ENCODE data around the gene MTM1. TPM values are rescaled to one million over a fixed set of nuclear protein-coding genes. Genes with fewer than 3 reads are reported as not detected.

The MTM1 gene
- total and polyA plus RNA-seq, 9 donors = 4.0 to 5.9 (median 4.8) TPM

DNA sequence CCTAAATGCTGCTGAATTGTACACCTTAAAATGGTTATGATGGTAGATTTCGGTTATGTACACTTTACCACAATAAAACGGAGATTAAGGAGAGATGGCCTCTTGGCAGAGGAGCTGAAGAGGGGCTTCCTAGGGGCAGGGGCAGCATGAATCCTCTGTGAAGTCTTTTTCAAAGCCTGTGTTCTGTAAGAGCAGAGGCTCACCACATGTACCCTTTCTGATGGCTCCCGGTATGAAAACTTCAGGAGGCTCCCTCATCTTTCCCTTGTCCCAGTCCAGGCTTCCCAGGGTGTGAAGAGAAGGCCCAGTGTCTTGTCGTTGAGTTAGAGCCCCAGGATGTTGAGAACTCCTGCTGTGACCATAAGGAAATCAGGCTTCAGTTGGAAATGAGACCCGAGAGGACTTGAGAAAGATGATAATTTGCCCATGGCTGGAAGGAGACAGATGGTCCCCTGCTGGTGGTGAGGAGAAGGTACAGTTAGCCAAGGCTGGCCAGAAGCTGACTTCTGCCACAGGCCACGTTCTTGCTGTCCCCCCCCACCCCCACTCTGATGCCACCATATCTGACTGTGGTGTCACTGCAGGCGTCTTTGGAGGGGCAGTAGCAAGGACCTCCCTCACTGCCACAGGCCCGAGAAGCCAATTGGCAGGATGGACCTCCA is 31.8 kb upstream of the MTM1 start:
- Histone ChIP-seq H3K36me3 (ENCODE audit: control insufficient read depth, insufficient read depth, low read length) (no peaks in the 10 kb centered on the region), H3K4me3 (ENCODE audit: low read length) (no peak overlapping the region), H3K27me3 (ENCODE audit: control insufficient read depth, insufficient read depth, low read length) (peaks cover 7% of the 10 kb centered on the region), H3K4me1 (ENCODE audit: control insufficient read depth, insufficient read depth, low read length) (no peaks in the 10 kb centered on the region), H3K9me3 (replicated peaks; ENCODE audit: control insufficient read depth, low read depth, low read length) (peaks cover 4% of the 10 kb centered on the region), H3K27ac (ENCODE audit: low read length) (no peak overlapping the region)
- WGBS (ENCODE audit: insufficient coverage) = 66% methylated on average over 3 of the region's 8 CpGs
- DNase-seq = no peak

DNA sequence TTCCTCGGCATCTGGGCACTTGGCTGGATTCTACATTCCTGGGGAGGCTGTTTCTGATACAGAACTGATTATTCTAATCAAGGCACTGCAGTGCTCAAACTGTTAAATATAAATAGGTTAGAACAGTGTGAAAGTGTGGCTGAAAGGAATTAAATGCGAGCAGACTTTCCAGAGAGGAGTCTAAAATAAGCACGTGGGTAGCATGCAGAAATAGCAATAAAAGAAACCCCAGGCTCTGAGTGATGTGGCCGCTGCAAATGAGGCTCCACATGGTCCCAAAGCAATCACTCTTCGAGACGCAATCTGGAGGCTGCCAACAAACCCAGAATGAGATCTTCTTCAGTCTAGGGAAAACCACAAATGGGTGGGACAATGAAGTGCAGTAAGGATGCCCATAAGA is 30.6 kb upstream of the MTM1 start:
- no peaks in the 10 kb centered on the region for H3K36me3 ChIP-seq (ENCODE audit: control insufficient read depth, insufficient read depth, low read length)
- peaks cover 11% of the 10 kb centered on the region for H3K27me3 ChIP-seq (ENCODE audit: control insufficient read depth, insufficient read depth, low read length)
- no peaks in the 10 kb centered on the region for H3K4me1 ChIP-seq (ENCODE audit: control insufficient read depth, insufficient read depth, low read length)
- DNase-seq = no peak
- WGBS (ENCODE audit: insufficient coverage) = 53% methylated on average over 5 of the region's 6 CpGs
- H3K9me3 ChIP-seq (replicated peaks; ENCODE audit: control insufficient read depth, low read depth, low read length) = peaks cover 4% of the 10 kb centered on the region
- H3K4me3 ChIP-seq (ENCODE audit: low read length) = no peak overlapping the region
- no peak overlapping the region for H3K27ac ChIP-seq (ENCODE audit: low read length)

DNA sequence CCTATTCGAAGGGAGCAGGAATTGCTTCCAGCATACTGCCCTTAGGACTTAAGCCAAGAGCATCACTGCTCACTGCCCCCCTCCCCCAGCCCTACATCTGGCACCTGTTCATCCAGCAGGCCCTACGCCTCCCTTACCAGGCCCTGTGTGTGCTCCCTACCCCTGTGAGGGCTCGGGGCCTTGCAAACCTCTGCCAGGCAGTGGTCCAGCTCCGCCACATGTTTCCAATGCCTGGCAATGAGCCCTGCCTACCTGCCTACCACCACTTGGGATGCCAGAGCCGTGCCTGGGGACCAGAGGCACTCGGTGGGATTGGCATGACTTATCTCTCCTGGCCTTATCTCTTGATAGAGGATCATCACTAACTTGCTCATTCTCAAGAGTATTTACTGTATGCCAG is 27.5 kb upstream of the MTM1 start:
- H3K27ac ChIP-seq (ENCODE audit: low read length) = no peak overlapping the region
- no peaks in the 10 kb centered on the region for H3K4me1 ChIP-seq (ENCODE audit: control insufficient read depth, insufficient read depth, low read length)
- 67% methylated on average over 6 of the region's 6 CpGs for WGBS (ENCODE audit: insufficient coverage)
- no peaks in the 10 kb centered on the region for H3K36me3 ChIP-seq (ENCODE audit: control insufficient read depth, insufficient read depth, low read length)
- no peak overlapping the region for H3K4me3 ChIP-seq (ENCODE audit: low read length)
- DNase-seq = no peak
- peaks cover 4% of the 10 kb centered on the region for H3K9me3 ChIP-seq (replicated peaks; ENCODE audit: control insufficient read depth, low read depth, low read length)
- peaks cover 17% of the 10 kb centered on the region for H3K27me3 ChIP-seq (ENCODE audit: control insufficient read depth, insufficient read depth, low read length)

DNA sequence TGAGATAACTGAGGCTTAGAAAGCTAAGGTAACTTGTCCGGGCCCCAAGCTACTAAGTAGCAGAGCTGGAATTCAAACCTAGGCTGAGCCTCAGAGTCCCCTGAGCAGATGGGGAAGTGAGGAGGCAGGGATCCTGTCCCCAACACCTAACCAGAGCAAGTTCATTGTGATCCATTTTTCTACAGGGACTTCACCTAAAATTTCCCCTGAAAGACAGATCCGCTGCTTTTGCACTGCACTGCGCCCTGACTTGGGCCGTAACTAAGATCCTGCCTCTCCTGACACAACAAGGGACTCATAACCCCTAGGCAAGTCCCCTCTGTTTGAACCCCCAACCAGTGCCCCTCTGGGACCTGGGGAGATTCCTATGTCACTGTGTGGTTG is 25.6 kb upstream of the MTM1 start:
- peaks cover 15% of the 10 kb centered on the region for H3K4me1 ChIP-seq (ENCODE audit: control insufficient read depth, insufficient read depth, low read length)
- H3K9me3 ChIP-seq (replicated peaks; ENCODE audit: control insufficient read depth, low read depth, low read length) = no peaks in the 10 kb centered on the region
- H3K27ac ChIP-seq (ENCODE audit: low read length) = no peak overlapping the region
- H3K27me3 ChIP-seq (ENCODE audit: control insufficient read depth, insufficient read depth, low read length) = peaks cover 13% of the 10 kb centered on the region
- no peaks in the 10 kb centered on the region for H3K36me3 ChIP-seq (ENCODE audit: control insufficient read depth, insufficient read depth, low read length)
- no peak for DNase-seq
- no peak overlapping the region for H3K4me3 ChIP-seq (ENCODE audit: low read length)
- WGBS (ENCODE audit: insufficient coverage) = 100% methylated on average over 1 of the region's 4 CpGs

DNA sequence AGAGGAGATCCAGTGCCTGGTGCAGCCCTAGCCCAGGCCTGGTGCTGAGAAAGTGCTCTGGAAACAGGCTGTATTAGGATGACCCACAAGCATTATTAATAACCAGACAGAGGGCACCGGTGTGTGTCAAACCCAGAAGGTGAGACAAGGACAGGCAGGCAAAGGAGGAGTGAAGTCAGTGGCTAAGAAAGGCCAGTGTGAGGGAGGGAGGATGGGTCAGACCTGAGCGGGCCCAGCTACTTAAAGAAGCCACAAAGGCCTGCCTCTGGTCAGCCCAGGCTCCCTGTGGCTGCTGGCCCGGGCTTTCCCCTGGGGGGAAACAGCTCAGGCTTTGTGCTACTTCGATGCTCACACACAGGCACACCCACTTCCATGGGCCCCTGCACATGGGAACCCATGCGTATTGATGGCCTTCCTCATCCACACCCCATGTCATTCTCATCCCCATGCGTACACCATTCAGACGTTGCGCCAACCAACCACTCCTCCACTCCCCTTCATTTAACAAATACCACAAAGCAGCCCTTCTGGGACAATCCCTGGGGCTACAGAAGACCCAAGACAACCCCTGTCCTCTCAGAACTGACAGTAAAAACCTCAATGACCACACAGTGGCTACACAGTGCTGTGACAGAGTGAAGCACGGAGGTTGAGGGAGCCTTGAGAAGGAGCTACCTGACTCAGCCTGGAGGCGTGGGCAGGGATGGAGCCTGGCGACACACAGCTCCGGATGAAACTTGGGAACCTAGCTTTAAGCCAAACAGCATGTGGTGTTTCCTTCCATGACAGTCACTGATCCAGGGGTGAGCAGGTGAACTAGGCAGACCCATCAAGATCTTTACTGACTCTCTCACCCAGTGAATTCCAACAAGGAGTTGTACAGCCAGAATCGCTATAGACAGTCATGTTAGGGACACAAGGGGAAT is 24.9 kb upstream of the MTM1 start:
- Histone ChIP-seq H3K27me3 (ENCODE audit: control insufficient read depth, insufficient read depth, low read length) (peaks cover 13% of the 10 kb centered on the region), H3K9me3 (replicated peaks; ENCODE audit: control insufficient read depth, low read depth, low read length) (no peaks in the 10 kb centered on the region), H3K4me1 (ENCODE audit: control insufficient read depth, insufficient read depth, low read length) (peaks cover 18% of the 10 kb centered on the region), H3K27ac (ENCODE audit: low read length) (no peak overlapping the region), H3K4me3 (ENCODE audit: low read length) (no peak overlapping the region), H3K36me3 (ENCODE audit: control insufficient read depth, insufficient read depth, low read length) (no peaks in the 10 kb centered on the region)
- no peak for DNase-seq
- 74% methylated on average over 11 of the region's 13 CpGs for WGBS (ENCODE audit: insufficient coverage)

DNA sequence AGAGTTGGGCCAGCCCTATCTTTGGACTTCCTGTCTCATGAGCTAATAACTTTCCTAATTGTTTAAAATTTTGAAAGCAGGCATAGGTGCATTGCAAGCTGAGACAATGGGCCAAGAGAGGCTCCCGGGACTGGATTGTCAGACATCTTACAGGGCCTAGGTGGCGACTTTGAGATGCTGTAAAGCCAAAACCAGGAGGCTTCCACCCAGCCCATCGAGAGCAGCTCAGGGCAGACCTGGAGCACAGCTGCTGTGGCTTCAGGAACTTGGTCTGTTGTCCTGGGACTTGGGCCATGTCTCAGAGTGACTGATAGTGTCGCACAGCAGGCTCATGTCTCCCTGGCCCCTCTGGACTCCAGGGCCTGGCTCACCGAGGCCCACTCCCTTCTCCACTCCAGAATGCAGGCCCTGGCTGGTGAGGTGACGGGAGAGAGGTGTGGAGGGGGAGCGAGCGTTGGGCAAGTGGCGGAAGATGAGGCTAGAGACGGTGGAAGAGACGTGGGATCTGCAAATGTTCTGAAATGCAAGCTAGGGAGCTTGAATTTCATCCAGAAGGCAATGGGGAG is 24.1 kb upstream of the MTM1 start:
- DNase-seq = no peak
- H3K27me3 ChIP-seq (ENCODE audit: control insufficient read depth, insufficient read depth, low read length) = peaks cover 16% of the 10 kb centered on the region
- no peak overlapping the region for H3K27ac ChIP-seq (ENCODE audit: low read length)

DNA sequence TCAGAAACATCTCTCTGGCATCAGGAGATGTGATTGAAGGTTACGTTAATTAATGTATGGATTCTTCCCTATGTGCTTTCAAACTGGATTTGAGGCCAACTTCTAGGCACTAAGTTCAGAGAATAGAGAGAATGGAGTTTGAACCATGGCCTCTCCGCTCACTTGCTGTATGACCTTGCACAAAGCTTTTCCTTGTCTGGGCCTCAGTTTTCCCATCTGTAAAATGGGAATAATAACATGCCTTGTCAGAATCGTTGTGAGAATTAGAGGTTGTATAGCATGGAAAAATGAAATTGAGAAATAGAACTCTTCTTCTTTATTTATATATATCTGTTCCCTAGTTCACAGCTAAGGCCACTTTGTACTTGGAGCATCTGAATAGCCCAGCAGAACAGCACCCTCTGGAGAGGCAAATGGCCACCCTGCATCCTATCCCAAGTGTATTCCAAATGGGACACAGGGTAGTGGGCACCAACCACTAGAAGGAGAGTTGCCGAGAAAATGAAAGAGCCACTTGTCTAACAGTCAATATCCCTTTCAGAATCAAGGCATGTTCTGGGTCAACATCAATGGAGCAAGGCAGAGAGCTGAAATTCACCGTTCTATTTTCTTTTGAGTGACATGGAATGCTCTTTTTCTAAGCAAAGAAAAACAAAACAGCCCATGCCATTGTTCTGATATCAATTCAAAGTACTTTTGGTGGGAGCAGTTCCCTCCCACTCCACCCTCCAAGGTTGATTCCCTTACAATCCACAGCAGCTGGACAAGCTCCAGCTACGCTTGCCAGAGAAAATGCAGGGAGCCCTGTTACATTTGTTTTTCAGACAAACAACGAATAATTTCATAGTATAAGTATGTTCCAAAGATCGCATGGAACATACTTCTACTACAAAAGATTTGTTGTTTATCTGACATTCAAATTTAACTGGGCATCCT is 23.3 kb upstream of the MTM1 start:
- H3K27ac ChIP-seq (ENCODE audit: low read length) = no peak overlapping the region
- no peak for DNase-seq
- WGBS (ENCODE audit: insufficient coverage) = 85% methylated on average over 3 of the region's 8 CpGs

More for the DNA sequence above, 24.1 kb upstream of the MTM1 start:
- WGBS (ENCODE audit: insufficient coverage) = 60% methylated on average over 9 of the region's 11 CpGs
- H3K9me3 ChIP-seq (replicated peaks; ENCODE audit: control insufficient read depth, low read depth, low read length) = no peaks in the 10 kb centered on the region
- H3K4me3 ChIP-seq (ENCODE audit: low read length) = no peak overlapping the region
- H3K36me3 ChIP-seq (ENCODE audit: control insufficient read depth, insufficient read depth, low read length) = no peaks in the 10 kb centered on the region
- H3K4me1 ChIP-seq (ENCODE audit: control insufficient read depth, insufficient read depth, low read length) = peaks cover 19% of the 10 kb centered on the region

DNA sequence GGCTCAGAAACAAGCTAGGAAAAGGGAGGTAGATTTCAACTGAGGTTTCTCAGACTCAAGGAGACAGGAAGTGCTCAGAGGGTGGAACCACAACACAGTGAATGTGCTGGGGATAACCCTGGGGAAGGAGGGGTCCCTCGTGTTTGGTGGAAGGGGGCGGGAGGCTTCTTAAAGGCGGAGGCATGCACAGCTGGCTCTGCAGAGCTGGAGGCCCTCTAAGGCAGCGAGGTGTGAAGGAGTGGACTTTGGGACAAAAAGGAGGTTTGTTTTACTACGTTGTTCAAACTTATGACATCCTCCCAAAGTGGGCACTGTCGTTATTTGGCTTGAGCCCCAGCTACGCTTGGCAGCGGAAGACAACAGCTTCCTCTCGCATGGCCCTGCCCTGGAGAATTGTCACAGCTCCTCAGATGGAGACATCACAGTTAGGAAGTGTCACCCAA is 21.7 kb upstream of the MTM1 start:
- no peaks in the 10 kb centered on the region for H3K36me3 ChIP-seq (ENCODE audit: control insufficient read depth, insufficient read depth, low read length)
- no peak overlapping the region for H3K27ac ChIP-seq (ENCODE audit: low read length)
- H3K9me3 ChIP-seq (replicated peaks; ENCODE audit: control insufficient read depth, low read depth, low read length) = no peaks in the 10 kb centered on the region
- peaks cover 23% of the 10 kb centered on the region for H3K4me1 ChIP-seq (ENCODE audit: control insufficient read depth, insufficient read depth, low read length)
- no peak for DNase-seq
- 63% methylated on average over 8 of the region's 9 CpGs for WGBS (ENCODE audit: insufficient coverage)
- H3K4me3 ChIP-seq (ENCODE audit: low read length) = no peak overlapping the region
- peaks cover 18% of the 10 kb centered on the region for H3K27me3 ChIP-seq (ENCODE audit: control insufficient read depth, insufficient read depth, low read length)

More for the DNA sequence above, 23.3 kb upstream of the MTM1 start:
- Histone ChIP-seq H3K4me3 (ENCODE audit: low read length) (no peak overlapping the region), H3K27me3 (ENCODE audit: control insufficient read depth, insufficient read depth, low read length) (peaks cover 16% of the 10 kb centered on the region), H3K36me3 (ENCODE audit: control insufficient read depth, insufficient read depth, low read length) (no peaks in the 10 kb centered on the region), H3K4me1 (ENCODE audit: control insufficient read depth, insufficient read depth, low read length) (peaks cover 23% of the 10 kb centered on the region), H3K9me3 (replicated peaks; ENCODE audit: control insufficient read depth, low read depth, low read length) (no peaks in the 10 kb centered on the region)

DNA sequence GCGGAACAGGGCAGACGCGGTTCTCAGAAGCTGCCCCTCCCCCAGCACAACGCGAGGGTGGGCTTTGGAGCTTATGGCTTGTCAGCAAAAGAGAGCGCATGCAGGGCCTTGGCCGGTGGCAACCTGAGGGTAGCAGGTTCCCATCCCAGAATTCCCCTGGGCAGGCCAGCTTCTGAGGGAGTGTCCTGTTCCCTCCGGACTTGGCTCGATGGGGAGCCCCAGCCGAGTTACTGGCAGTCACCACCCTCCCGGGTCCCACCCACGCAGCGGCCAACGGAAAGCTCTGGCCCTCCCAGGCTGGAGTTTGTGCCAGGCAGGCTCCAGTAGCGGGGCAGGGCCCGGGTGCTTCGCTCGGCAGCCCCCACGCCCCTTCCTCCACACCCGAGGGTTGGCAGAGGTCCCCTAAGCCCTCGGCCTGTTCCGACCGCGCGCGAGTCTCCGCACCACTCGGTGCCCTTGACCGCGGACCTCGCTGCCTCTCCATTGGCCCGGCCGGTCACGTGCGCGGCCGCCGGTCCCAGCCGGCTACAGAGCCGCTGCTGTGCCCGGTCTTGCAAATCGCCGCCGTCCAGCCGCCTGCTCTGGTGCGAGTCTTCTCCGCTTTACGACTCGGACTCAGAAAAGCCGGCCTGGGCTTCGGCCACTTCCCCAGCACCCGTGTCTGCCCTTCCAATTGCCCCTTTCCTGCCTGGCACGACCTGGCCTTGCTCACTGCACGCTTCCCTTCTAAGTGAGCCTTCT is 20.9 kb upstream of the MTM1 start:
- Histone ChIP-seq H3K36me3 (ENCODE audit: control insufficient read depth, insufficient read depth, low read length) (no peaks in the 10 kb centered on the region), H3K4me1 (ENCODE audit: control insufficient read depth, insufficient read depth, low read length) (peaks cover 23% of the 10 kb centered on the region), H3K27ac (ENCODE audit: low read length) (peak overlapping the region; percentile 67), H3K27me3 (ENCODE audit: control insufficient read depth, insufficient read depth, low read length) (peaks cover 18% of the 10 kb centered on the region), H3K4me3 (ENCODE audit: low read length) (peak overlapping the region; percentile 46), H3K9me3 (replicated peaks; ENCODE audit: control insufficient read depth, low read depth, low read length) (no peaks in the 10 kb centered on the region)
- WGBS (ENCODE audit: insufficient coverage) = 36% methylated on average over 51 of the region's 54 CpGs
- peak; percentile 67 for DNase-seq
